SIG-M5 treated with dmso at 0.1 percent for 504 hours (cell line): ENCODE results near the gene ANAPC10.
"Not testable (repeated sequence)": the region's sequence is repeated elsewhere in the genome, so short reads cannot be mapped to it uniquely, and the experiment has no call there.

Experiments used
- DNase-seq: peaks from one replicate; lab custom pipeline; 2025; ENCODE audit not compliant: unreplicated experiment; lab: John Stamatoyannopoulos, UW

Gene ANAPC10

GRCh38 chr4:145012841-145013240 is 85.2 kb downstream of the ANAPC10 start:
- DNase-seq = peak; percentile 17

- no peak for DNase-seq
Observed at GRCh38 chr4:145011636-145012035, 86.4 kb downstream of the ANAPC10 start.

- not testable (repeated sequence) for DNase-seq
Observed at GRCh38 chr4:145010315-145010714, 87.7 kb downstream of the ANAPC10 start.

GRCh38 chr4:145003675-145004074 is 94.3 kb downstream of the ANAPC10 start:
- DNase-seq = peak; percentile 47

- DNase-seq = no peak
Observed at GRCh38 chr4:145001635-145002034, 96.4 kb downstream of the ANAPC10 start.

- not testable (repeated sequence) for DNase-seq
Observed at GRCh38 chr4:145000656-145001055, 97.3 kb downstream of the ANAPC10 start.

- DNase-seq = no peak
Observed at GRCh38 chr4:144989306-144989705, 108.7 kb downstream of the ANAPC10 start.

- no peak for DNase-seq
Observed at GRCh38 chr4:144985531-144985930, 112.5 kb downstream of the ANAPC10 start.

GRCh38 chr4:144985014-144985413 is 113.0 kb downstream of the ANAPC10 start:
- no peak for DNase-seq

GRCh38 chr4:144984241-144984640 is 113.8 kb downstream of the ANAPC10 start:
- no peak for DNase-seq

GRCh38 chr4:144975718-144976117 is 122.3 kb downstream of the ANAPC10 start:
- no peak for DNase-seq

- no peak for DNase-seq
Observed at GRCh38 chr4:144970597-144970996, 127.4 kb downstream of the ANAPC10 start.

GRCh38 chr4:144969821-144970220 is 128.2 kb downstream of the ANAPC10 start:
- DNase-seq = no peak

GRCh38 chr4:144968606-144969005 is 129.4 kb downstream of the ANAPC10 start:
- no peak for DNase-seq

- no peak for DNase-seq
Observed at GRCh38 chr4:144967161-144967560, 130.8 kb downstream of the ANAPC10 start.

- DNase-seq = no peak
Observed at GRCh38 chr4:144962300-144962699, 135.7 kb downstream of the ANAPC10 start.

- peak; percentile 1 for DNase-seq
Observed at GRCh38 chr4:144955104-144955503, 142.9 kb downstream of the ANAPC10 start.

- DNase-seq = no peak
Observed at GRCh38 chr4:144954230-144954629, 143.8 kb downstream of the ANAPC10 start.

GRCh38 chr4:144948421-144948820 is 149.6 kb downstream of the ANAPC10 start:
- no peak for DNase-seq

- DNase-seq = no peak
Observed at GRCh38 chr4:144948009-144948408, 150.0 kb downstream of the ANAPC10 start.
